ENCODE measurements around the gene TENM4.
A peak's percentile ranks its signal among the peaks of the same experiment; 100 is the strongest.

The TENM4 gene

GRCh38 chr11:79076526-79077115, 364.2 kb downstream of the TENM4 start:
- DNase-seq = peak; percentile 56

GRCh38 chr11:79074547-79074946, 366.3 kb downstream of the TENM4 start:
- DNase-seq = no peak

GRCh38 chr11:79071190-79071589, 369.6 kb downstream of the TENM4 start:
- DNase-seq = no peak

GRCh38 chr11:79070518-79070917, 370.3 kb downstream of the TENM4 start:
- DNase-seq = no peak

DNA sequence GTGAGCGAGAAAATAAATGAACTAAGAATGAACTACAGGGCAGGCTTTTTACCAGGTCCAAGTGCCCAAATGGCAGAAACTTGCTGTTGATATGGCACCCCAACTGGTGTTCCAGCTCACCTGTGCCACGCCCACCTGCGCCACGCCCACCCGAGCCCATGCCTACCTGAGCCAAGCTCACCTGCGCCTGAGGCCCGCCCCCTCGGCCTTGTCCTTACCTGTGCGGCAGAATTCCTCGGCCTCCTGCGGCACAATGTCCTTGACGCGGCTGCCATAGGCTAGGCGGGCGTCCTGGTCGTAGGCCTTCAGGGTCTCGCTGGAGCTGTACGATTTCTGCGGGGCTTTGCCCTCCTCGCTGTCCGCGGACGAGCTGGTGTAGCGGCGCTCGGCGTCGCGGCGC, 371.3 kb downstream of the TENM4 start:
- no peak for DNase-seq

DNA sequence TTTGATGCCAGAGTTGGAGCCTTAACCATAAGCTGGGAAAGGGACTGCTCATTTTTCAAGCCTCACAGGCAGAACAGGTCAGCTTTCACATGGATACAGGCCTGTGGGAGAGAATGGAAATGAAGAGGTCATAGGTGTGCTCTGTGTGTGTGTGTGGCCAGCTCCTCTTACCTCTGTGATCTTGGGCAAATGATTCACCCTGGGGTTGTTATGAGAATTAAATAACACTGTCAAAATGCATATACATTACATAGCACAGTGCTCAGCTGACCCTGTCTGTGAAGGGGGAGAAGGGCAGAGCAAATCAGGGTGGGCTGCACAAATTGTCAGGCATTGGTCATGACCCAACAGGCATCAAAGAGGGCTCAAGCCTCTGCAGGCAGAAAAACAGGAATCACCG, 372.5 kb downstream of the TENM4 start:
- no peak for DNase-seq

GRCh38 chr11:79067352-79067679, 373.5 kb downstream of the TENM4 start:
- DNase-seq = no peak

- DNase-seq = no peak
These were observed 374.1 kb downstream of the TENM4 start for GRCh38 chr11:79066456-79067351.

DNA sequence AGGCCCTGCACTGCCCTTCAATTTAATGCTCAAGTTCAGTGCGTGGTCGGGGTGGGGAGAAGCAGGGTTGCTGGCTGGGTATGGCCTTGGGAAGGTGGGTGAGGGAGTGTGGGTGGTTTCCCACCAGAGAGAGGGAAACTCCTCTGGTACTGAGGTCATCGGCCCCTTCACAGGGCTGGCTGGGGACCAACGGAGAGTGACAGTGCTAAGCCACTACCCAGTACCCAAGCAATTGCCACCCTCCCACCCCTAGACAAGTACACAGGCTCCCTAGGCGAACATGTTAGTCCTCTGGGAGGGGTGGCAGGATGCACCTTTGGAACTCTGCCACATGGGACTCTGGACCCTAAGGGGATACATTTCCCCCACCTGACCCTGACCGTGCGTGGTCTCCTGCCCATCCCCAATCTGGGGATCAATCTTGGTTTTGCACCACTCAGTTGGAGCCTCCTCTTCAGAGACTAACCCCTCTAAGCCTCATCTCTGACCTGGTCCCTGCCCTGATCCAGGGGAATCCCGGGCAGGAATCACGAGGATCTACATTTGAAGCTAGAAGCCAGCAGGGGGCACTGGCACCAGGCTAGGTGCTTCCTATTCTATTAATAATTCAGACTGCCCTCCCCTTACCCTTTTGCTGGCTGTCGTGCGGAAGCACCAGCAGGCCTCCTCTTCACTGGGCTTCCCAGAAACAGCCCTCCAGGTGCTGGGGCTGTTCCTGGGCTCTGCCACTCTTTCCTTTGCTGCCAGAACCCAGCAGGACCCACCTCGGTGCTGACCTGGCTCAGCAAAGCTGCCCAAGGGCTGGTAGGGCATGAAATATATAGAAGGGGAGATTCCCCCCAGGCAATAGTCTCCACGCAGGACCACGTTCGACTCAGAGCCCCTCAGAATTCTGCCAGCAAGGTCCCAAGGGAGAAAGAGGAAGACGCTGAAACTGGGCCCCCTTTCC, 377.7 kb downstream of the TENM4 start:
- peak; percentile 27 for DNase-seq

- DNase-seq = no peak
These were observed 380.5 kb downstream of the TENM4 start for GRCh38 chr11:79060081-79060953.

DNA sequence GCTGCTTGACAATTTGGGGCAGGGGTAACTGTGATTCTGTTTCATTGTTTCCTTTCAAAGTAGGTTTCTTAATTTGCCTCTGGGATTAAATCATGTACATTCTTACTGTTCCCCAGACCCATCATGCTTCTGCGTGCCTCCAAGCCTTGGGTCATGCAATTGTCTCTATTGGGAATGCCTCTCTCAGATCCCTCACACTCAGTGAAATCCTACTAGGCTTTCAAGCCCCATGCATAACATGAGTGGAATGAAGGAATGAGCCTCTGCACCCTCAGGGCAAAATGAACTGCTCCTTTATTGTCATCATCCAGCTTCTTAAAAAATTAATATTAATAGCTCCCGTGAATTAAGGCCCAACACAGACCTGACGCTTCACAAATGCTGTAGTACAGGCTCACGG, 381.7 kb downstream of the TENM4 start:
- DNase-seq = no peak

DNA sequence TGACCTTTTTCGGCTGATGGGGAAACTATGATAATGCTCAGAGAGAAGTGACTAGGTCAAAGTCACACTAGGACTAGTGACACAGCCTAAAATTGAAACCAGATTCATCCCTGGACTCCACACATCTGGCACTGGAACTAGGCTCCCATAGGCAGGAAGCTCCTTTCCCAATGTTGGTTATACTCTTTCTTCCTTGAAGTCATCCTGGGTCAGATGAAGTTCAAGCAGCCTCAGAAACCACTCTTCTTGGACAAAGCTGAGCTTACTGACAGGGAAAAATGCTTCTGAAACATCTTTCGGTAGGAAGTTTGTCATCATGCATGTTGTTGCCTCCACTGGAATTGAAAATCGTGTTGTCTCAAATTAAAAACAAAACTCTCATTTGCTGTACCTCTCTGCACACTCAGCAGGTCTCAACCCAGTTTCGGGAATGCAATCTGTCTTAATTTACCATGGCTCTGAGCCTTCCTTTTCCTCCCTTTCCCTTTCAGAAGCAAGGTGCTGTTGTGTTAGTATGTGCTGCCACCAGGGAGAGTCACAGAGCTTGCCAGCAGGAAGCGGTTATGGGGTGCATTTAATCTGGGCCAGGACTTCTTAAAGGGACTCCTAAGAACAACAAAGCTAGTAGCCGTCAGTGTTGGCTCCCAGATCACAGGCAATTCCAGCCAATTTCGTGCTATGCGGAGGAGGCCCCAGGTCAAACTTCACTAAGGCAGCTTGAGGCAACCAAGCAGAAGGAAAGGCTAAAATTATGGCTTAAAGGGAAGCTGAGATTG, 384.8 kb downstream of the TENM4 start:
- DNase-seq = peak; percentile 16

DNA sequence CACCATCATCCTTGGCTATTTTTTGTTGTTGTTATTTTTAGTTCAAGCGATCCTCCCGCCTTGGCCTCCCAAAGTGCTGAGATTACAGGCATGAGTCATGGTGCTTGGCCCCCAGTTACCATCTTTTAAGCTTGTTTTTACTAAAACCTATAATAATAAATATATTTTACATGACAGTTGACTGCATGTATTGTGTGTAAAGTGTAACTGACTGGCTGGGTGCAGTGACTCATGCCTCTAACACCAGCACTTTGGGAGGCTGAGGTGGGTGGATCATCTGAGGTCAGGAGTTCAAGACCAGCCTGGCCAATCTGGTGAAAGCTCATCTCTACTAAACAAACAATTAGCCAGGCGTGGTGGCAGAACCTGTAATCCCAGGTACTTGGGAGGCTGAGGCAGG, 386.2 kb downstream of the TENM4 start:
- DNase-seq = no peak

GRCh38 chr11:79052544-79052943, 388.3 kb downstream of the TENM4 start:
- peak; percentile 39 for DNase-seq

- DNase-seq = no peak
These were observed 390.0 kb downstream of the TENM4 start for GRCh38 chr11:79050786-79051185.

DNA sequence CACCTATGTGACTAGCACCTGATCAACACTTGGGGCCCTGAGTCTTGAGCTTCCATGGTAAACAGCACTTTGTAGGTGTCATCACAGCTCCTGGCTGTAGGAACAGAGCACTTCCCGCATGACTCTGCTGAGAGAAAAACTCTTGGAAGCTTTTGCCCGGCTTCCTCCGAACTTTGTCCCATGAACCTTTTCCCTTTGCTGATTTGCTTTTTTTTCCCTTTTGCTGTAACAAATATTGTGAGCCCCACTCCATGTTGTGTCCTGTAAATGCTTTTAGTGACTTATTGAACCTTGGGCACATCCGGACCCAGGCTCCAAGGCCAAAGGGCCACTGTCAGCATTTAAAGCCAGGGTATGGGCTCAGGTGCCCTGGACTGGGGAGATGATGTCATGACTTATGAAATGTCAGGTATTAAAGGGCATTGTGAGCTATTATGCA, 391.1 kb downstream of the TENM4 start:
- DNase-seq = no peak

DNA sequence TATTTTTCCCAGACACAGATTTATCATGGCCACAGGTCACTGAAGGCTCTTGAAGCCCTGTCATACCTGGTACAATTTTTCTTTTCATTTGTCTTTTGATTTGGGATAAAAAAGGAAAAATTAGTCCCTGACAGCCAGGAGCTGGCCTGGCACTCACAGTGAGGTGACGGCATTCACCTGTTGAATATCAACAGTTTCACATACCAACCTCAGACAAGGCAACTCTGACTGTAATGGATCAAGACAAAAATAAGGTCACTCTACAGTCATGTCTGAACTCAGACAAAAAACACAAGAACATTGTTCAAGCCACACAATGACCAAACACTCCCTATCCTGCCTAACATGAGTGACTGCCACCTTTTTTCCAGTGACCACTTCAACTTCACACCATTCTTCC, 392.9 kb downstream of the TENM4 start:
- DNase-seq = no peak

DNA sequence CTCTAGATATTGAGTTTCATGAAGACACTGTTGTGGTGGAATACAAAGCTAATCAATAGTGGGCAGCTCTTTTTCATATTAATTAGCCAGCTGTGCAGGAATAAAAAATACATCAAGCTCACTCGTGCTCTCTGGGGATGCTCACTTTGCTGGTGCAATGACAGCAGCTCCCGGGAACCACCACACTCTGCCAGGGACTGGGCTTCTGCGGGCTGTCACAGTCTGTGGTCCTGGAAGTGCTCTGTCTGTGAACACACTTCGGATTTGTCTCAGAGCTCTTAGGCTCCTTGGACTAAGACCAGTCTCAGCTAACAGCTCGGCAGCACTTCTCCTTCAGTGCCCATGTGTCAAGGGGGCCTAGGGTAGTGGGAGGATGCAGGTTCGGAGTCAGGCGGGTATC, 393.5 kb downstream of the TENM4 start:
- no peak for DNase-seq

- no peak for DNase-seq
These were observed 394.5 kb downstream of the TENM4 start for GRCh38 chr11:79046366-79046765.

- no peak for DNase-seq
These were observed 395.0 kb downstream of the TENM4 start for GRCh38 chr11:79045800-79046304.

All from RPMI8226 (cell line).